Neural cell (in vitro differentiated cells): ENCODE data around the gene HDAC9. TPM values are rescaled to one million over a fixed set of nuclear protein-coding genes. Genes with fewer than 3 reads are reported as not detected.

Experiments
- H2AFZ ChIP-seq: fragments of 200-600, 300-800 bp; sonication (generic), shearing (Covaris generic); 2 replicates; pipeline ENCODE4 v1.6.0; 2014; ENCODE audit warnings: low read depth, mild to moderate bottlenecking, antibody characterized with exemption, low read length, moderate library complexity
- H3F3A ChIP-seq: fragments of 200-600 bp; shearing (Covaris generic); 2 replicates; pipeline ENCODE4 v1.6.1; 2016; ENCODE audit warnings: mild to moderate bottlenecking, moderate library complexity, mixed read lengths, antibody characterized with exemption, low read length; ENCODE audit not compliant: insufficient read depth, poor library complexity, severe bottlenecking
- H3K27ac ChIP-seq: fragments of 200-600, 300-800 bp; sonication (generic), shearing (Covaris generic); 2 replicates; pipeline ENCODE4 v1.5.1; 2014; ENCODE audit warnings: mild to moderate bottlenecking, low read length, moderate library complexity
- H3K27me3 ChIP-seq: fragments of 300-800, 200-600 bp; sonication (generic), shearing (Covaris generic); 2 replicates; pipeline ENCODE4 v1.6.0; 2014; ENCODE audit warnings: mild to moderate bottlenecking, low read depth, low read length, moderate library complexity; ENCODE audit not compliant: insufficient read depth
- H3K36me3 ChIP-seq: fragments of 300-800, 200-600 bp; sonication (generic), shearing (Covaris generic); 2 replicates; pipeline ENCODE4 v1.5.1; 2014; ENCODE audit warnings: mild to moderate bottlenecking, antibody characterized with exemption, low read length, moderate library complexity; ENCODE audit not compliant: insufficient read depth
- H3K4me2 ChIP-seq: fragments of 300-800, 200-600 bp; sonication (generic), shearing (Covaris generic); 2 replicates; pipeline ENCODE4 v1.6.0; 2014; ENCODE audit warnings: mild to moderate bottlenecking, low read length
- H3K4me3 ChIP-seq: fragments of 300-800, 200-600 bp; sonication (generic), shearing (Covaris generic); 2 replicates; pipeline ENCODE4 v1.5.1; 2014; ENCODE audit warnings: mild to moderate bottlenecking, low read length, moderate library complexity
- H3K79me2 ChIP-seq: fragments of 200-600 bp; shearing (Covaris generic); replicated peaks from 2 replicates; pipeline ENCODE4 v1.6.0; 2014; ENCODE audit warnings: mild to moderate bottlenecking, low read length, moderate library complexity; ENCODE audit not compliant: insufficient read depth
- H3K9ac ChIP-seq: fragments of 300-800, 200-600 bp; sonication (generic), shearing (Covaris generic); 2 replicates; pipeline ENCODE4 v1.6.1; 2016; ENCODE audit warnings: mild to moderate bottlenecking, low read length, mixed read lengths
- H3K9me2 ChIP-seq: fragments of 200-600 bp; shearing (Covaris generic); 2 replicates; pipeline ENCODE4 v1.6.1; 2016; ENCODE audit warnings: mild to moderate bottlenecking, low read length, mixed read lengths; ENCODE audit not compliant: insufficient read depth
- H3K9me3 ChIP-seq: fragments of 200-600, 300-800 bp; sonication (generic), shearing (Covaris generic); 2 replicates; pipeline ENCODE4 v1.6.1; 2016; ENCODE audit warnings: mild to moderate bottlenecking, mixed run types, low read length, moderate library complexity, mixed read lengths
- H4K20me1 ChIP-seq: fragments of 200-600 bp; shearing (Covaris generic); 2 replicates; pipeline ENCODE4 v1.6.1; 2016; ENCODE audit warnings: mild to moderate bottlenecking, mixed run types; ENCODE audit not compliant: insufficient read depth
- EP300 ChIP-seq: fragments of 450-650 bp; conservative IDR thresholded peaks from 2 replicates; pipeline ENCODE4 v1.6.1; 2014; ENCODE audit warnings: antibody characterized with exemption, mild to moderate bottlenecking, moderate library complexity; ENCODE audit not compliant: poor library complexity, severe bottlenecking
- EZH2 ChIP-seq: fragments of 200-600, 300-800 bp; shearing (Covaris generic), sonication (generic); IDR thresholded peaks from 2 replicates; pipeline ENCODE4 v1.6.1; 2014; ENCODE audit warnings: antibody characterized with exemption, low read length, borderline replicate concordance, mild to moderate bottlenecking; ENCODE audit not compliant: insufficient read depth, poor library complexity, severe bottlenecking
- MXI1 ChIP-seq: fragments of 450-650 bp; conservative IDR thresholded peaks from 2 replicates; pipeline ENCODE4 v1.6.1; 2014; ENCODE audit warnings: antibody characterized with exemption, mild to moderate bottlenecking; ENCODE audit not compliant: poor library complexity, severe bottlenecking
- POLR2AphosphoS5 ChIP-seq: IDR thresholded peaks from 2 replicates; pipeline ENCODE4 v1.6.1; 2012
- RAD21 ChIP-seq: fragments of 450-650 bp; conservative IDR thresholded peaks from 2 replicates; pipeline ENCODE4 v1.6.1; 2014; ENCODE audit warnings: antibody characterized with exemption, mild to moderate bottlenecking, moderate library complexity
- SMC3 ChIP-seq: fragments of 450-650 bp; conservative IDR thresholded peaks from 2 replicates; pipeline ENCODE4 v1.6.1; 2014; ENCODE audit warnings: antibody characterized with exemption, mild to moderate bottlenecking, moderate library complexity; ENCODE audit not compliant: poor library complexity
- TAF1 ChIP-seq: IDR thresholded peaks from 2 replicates; pipeline ENCODE4 v1.6.1; 2012; ENCODE audit warnings: low read depth
- polyA plus RNA-seq: library from polyadenylated mRNA; depleted of rRNA; stranded (reverse); fragments of >200 nt; gene quantifications from 2 replicates; pipeline ENCODE4 v1.2.3, GENCODE V29; 2014
- TF ChIP-seq, protein P1 (sequence below): fragments of 450-650 bp; IDR thresholded peaks from 2 replicates; pipeline ENCODE4 v1.5.1; 2014; ENCODE audit warnings: antibody characterized with exemption, mild to moderate bottlenecking, moderate library complexity; ENCODE audit not compliant: poor library complexity, severe bottlenecking
- TF ChIP-seq, protein P2 (sequence below): IDR thresholded peaks from 2 replicates; pipeline ENCODE4 v1.6.1; 2012; ENCODE audit warnings: borderline replicate concordance

Gene HDAC9
- polyA plus RNA-seq, 1 donor from 2014 or later: 15.9 TPM

DNA sequence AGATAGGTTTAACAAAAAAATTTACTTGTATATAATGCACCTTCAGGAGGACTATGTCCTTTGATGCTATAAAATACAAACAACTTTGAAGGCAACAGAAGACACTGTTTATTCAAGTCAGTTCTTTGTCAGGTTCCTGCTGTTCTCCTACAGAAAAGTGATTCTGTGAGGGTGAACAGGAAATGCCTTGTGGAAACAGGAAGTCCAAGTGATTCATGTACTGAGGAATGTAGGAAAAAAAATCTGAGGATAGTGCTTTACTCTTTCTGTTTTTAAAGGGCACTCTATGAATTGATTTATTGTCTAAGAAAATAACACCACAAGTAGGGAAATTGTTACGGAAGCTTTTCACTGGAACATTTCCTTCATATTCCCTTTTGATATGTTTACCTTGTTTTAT, 171.9 kb downstream of the HDAC9 start:
- H3K9me3 ChIP-seq: no peaks in the 10 kb centered on the region
- H2AFZ ChIP-seq: no peak overlapping the region
- no peaks in the 10 kb centered on the region for H4K20me1 ChIP-seq
- H3K4me3 ChIP-seq: no peak overlapping the region
- H3K9ac ChIP-seq: no peak overlapping the region
- no peaks in the 10 kb centered on the region for H3K36me3 ChIP-seq
- no peak overlapping the region for H3K27ac ChIP-seq
- no peaks in the 10 kb centered on the region for H3K79me2 ChIP-seq
- H3F3A ChIP-seq: no peaks in the 10 kb centered on the region
- H3K4me2 ChIP-seq: no peak overlapping the region
- no peaks in the 10 kb centered on the region for H3K9me2 ChIP-seq
- TF ChIP-seq EZH2 (no peak), MXI1 (no peak)
- TF ChIP-seq, protein P1, sequence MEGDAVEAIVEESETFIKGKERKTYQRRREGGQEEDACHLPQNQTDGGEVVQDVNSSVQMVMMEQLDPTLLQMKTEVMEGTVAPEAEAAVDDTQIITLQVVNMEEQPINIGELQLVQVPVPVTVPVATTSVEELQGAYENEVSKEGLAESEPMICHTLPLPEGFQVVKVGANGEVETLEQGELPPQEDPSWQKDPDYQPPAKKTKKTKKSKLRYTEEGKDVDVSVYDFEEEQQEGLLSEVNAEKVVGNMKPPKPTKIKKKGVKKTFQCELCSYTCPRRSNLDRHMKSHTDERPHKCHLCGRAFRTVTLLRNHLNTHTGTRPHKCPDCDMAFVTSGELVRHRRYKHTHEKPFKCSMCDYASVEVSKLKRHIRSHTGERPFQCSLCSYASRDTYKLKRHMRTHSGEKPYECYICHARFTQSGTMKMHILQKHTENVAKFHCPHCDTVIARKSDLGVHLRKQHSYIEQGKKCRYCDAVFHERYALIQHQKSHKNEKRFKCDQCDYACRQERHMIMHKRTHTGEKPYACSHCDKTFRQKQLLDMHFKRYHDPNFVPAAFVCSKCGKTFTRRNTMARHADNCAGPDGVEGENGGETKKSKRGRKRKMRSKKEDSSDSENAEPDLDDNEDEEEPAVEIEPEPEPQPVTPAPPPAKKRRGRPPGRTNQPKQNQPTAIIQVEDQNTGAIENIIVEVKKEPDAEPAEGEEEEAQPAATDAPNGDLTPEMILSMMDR: no peak
- TF ChIP-seq, protein P2, sequence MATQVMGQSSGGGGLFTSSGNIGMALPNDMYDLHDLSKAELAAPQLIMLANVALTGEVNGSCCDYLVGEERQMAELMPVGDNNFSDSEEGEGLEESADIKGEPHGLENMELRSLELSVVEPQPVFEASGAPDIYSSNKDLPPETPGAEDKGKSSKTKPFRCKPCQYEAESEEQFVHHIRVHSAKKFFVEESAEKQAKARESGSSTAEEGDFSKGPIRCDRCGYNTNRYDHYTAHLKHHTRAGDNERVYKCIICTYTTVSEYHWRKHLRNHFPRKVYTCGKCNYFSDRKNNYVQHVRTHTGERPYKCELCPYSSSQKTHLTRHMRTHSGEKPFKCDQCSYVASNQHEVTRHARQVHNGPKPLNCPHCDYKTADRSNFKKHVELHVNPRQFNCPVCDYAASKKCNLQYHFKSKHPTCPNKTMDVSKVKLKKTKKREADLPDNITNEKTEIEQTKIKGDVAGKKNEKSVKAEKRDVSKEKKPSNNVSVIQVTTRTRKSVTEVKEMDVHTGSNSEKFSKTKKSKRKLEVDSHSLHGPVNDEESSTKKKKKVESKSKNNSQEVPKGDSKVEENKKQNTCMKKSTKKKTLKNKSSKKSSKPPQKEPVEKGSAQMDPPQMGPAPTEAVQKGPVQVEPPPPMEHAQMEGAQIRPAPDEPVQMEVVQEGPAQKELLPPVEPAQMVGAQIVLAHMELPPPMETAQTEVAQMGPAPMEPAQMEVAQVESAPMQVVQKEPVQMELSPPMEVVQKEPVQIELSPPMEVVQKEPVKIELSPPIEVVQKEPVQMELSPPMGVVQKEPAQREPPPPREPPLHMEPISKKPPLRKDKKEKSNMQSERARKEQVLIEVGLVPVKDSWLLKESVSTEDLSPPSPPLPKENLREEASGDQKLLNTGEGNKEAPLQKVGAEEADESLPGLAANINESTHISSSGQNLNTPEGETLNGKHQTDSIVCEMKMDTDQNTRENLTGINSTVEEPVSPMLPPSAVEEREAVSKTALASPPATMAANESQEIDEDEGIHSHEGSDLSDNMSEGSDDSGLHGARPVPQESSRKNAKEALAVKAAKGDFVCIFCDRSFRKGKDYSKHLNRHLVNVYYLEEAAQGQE: no peak
- H3K27me3 ChIP-seq: no peaks in the 10 kb centered on the region

DNA sequence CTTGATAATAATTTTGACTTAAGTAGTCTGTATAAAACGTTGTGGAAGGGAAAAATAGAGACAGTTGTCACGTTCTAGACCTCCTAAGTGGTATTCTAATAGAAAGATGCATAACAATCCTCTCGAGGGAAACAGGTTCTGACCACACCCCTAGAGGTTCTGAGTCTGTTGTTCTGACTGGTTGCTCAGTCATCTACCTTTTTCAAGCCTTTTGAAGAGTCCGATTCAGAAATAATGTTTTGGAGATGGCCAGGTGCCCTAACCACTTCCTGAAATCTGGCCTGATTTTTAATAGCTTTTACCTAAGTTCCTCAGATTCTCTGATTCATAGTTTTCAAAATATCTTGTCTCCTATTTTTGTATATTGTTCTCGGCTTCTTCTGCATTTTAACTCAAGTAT, 175.6 kb downstream of the HDAC9 start:
- TF ChIP-seq, protein P1: no peak
- TF ChIP-seq RAD21 (no peak), EZH2 (no peak), EP300 (no peak), SMC3 (no peak), TAF1 (no peak), MXI1 (no peak), POLR2AphosphoS5 (no peak)
- TF ChIP-seq, protein P2: no peak
- H3K4me2 ChIP-seq: no peak overlapping the region
- no peaks in the 10 kb centered on the region for H4K20me1 ChIP-seq
- H3K27ac ChIP-seq: no peak overlapping the region
- H3K27me3 ChIP-seq: no peaks in the 10 kb centered on the region
- H3K9me2 ChIP-seq: no peaks in the 10 kb centered on the region
- no peaks in the 10 kb centered on the region for H3K36me3 ChIP-seq
- no peak overlapping the region for H2AFZ ChIP-seq
- no peaks in the 10 kb centered on the region for H3F3A ChIP-seq
- H3K9me3 ChIP-seq: no peaks in the 10 kb centered on the region
- no peak overlapping the region for H3K4me3 ChIP-seq
- no peak overlapping the region for H3K9ac ChIP-seq
- no peaks in the 10 kb centered on the region for H3K79me2 ChIP-seq
